GM12864 (cell line): ENCODE results near the gene GPR22.

Experiments
- DNase-seq: peaks from one replicate; pipeline ENCODE4 v3.0.0-alpha.2; 2011; ENCODE audit warnings: low read depth
- H3K4me3 ChIP-seq: 2 replicates; pipeline ENCODE4 v1.5.1; 2011; ENCODE audit warnings: mild to moderate bottlenecking, low read depth, low read length, control low read depth
- TF ChIP-seq, protein P1 (sequence below): IDR thresholded peaks from 2 replicates; pipeline ENCODE4 v1.5.1; 2011; ENCODE audit warnings: low read depth, mild to moderate bottlenecking, moderate library complexity, low read length, control low read depth, inconsistent platforms; ENCODE audit errors: missing control alignments

The GPR22 gene

GRCh38 chr7:107441581-107442422, 28.1 kb upstream of the GPR22 start:
- TF ChIP-seq, protein P1, sequence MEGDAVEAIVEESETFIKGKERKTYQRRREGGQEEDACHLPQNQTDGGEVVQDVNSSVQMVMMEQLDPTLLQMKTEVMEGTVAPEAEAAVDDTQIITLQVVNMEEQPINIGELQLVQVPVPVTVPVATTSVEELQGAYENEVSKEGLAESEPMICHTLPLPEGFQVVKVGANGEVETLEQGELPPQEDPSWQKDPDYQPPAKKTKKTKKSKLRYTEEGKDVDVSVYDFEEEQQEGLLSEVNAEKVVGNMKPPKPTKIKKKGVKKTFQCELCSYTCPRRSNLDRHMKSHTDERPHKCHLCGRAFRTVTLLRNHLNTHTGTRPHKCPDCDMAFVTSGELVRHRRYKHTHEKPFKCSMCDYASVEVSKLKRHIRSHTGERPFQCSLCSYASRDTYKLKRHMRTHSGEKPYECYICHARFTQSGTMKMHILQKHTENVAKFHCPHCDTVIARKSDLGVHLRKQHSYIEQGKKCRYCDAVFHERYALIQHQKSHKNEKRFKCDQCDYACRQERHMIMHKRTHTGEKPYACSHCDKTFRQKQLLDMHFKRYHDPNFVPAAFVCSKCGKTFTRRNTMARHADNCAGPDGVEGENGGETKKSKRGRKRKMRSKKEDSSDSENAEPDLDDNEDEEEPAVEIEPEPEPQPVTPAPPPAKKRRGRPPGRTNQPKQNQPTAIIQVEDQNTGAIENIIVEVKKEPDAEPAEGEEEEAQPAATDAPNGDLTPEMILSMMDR = no peak
- no peak for DNase-seq
- H3K4me3 ChIP-seq = no peak overlapping the region

GRCh38 chr7:107442678-107443077, 27.2 kb upstream of the GPR22 start:
- no peak for DNase-seq
- H3K4me3 ChIP-seq = no peak overlapping the region
- TF ChIP-seq, protein P1 = no peak

- TF ChIP-seq, protein P1 = no peak
- no peak for DNase-seq
- H3K4me3 ChIP-seq = no peak overlapping the region
Measured at GRCh38 chr7:107446531-107446930, 23.3 kb upstream of the GPR22 start.

DNA sequence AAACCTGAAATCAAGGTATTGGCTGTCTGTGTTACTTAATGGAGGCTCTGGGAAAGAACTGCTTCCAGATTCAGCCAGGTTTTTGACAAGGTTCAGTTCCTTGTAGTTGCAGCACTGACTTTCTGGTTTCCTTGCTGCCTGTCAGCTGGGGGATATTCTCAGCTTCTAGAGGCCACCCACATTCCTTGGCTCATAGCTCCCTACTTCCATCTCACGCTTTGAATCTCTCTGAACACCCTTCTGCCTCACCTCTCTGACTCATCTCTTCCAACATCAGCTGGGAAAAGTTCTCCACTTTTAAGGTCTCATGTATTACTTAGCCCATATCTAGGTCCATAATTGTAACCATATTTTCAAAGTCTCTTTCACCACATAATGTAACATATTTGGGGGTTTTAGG, 22.9 kb upstream of the GPR22 start:
- DNase-seq = no peak
- H3K4me3 ChIP-seq = no peak overlapping the region
- TF ChIP-seq, protein P1 = no peak

DNA sequence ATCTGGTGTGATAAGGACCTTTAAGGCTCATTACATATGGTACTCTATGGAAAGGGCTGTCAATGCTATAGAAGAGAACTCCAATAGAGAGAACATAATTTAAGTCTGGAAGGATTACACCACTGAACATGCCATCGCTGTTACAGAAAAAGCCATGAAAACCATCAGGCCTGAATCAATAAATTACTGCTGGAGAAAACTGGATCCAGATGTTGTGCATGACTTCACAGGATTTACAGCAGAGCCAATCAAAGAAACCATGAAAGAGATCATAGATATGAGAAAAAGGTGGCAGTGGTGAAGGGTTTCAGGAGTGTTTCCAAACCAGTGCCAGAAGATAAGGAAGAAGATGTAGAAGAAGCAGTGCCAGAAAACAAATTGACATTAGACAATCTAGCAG, 18.9 kb upstream of the GPR22 start:
- DNase-seq = no peak
- TF ChIP-seq, protein P1 = no peak

DNA sequence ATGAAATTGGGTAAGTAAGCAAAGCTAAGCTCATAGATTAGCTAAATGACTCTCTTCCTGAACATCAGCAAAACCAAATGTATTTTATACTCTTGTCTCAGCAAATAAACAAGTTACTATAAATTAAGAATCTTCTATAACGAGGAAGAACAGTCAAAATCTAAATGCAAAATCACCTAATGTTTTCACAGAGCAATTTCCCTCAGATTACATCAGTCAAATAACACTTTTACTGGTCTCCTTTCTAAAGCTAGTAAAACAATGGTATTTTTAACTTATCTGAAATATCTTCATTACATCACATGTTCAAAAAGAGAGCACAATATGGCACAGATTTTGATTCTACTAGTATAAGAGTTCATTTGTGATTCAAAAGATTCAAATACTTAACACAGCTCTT, 16.5 kb upstream of the GPR22 start:
- H3K4me3 ChIP-seq = no peak overlapping the region
- no peak for DNase-seq
- TF ChIP-seq, protein P1 = no peak

More for the DNA sequence above, 18.9 kb upstream of the GPR22 start:
- no peak overlapping the region for H3K4me3 ChIP-seq
